CD4-positive, alpha-beta memory T cell (primary cell): Measurements from ENCODE around the gene EPB41. TPM values are rescaled to one million over a fixed set of nuclear protein-coding genes. Genes with fewer than 3 reads are reported as not detected.

Experiments used
- CTCF ChIA-PET: fragments of 350-600 bp; sonication (Branson Sonifier 250); formaldehyde crosslinking; loops from one replicate; lab custom pipeline; 2021; ENCODE audit warnings: inconsistent platforms; ENCODE audit not compliant: partially characterized antibody; lab: Charles Lee
- POLR2A ChIA-PET: fragments of 350-600 bp; sonication (Branson Sonifier 250); formaldehyde crosslinking; loops from one replicate; lab custom pipeline; 2021; ENCODE audit not compliant: partially characterized antibody; lab: Charles Lee
- DNase-seq, 5 donors: peaks; one replicate each; pipeline versions ENCODE4 v3.0.0 to v3.0.0-alpha.2; 2020 to 2022; ENCODE audit warnings: mixed read lengths in 1 of 5
- H3K27ac ChIP-seq: one replicate; pipeline ENCODE4 v1.7.0; 2013; ENCODE audit warnings: low read depth, low read length
- H3K27me3 ChIP-seq: 2 replicates; pipeline ENCODE4 v1.7.0; 2013; ENCODE audit warnings: mild to moderate bottlenecking, low read length, moderate library complexity; ENCODE audit not compliant: insufficient read depth
- H3K36me3 ChIP-seq: 2 replicates; pipeline ENCODE4 v1.7.0; 2013; ENCODE audit warnings: mild to moderate bottlenecking, low read length, moderate library complexity; ENCODE audit not compliant: insufficient read depth
- H3K4me1 ChIP-seq: 2 replicates; pipeline ENCODE4 v1.7.0; 2013; ENCODE audit warnings: mild to moderate bottlenecking, low read length, moderate library complexity; ENCODE audit not compliant: insufficient read depth
- H3K4me3 ChIP-seq, 2 donors: one replicate each; pipeline ENCODE4 v1.7.0; 2013; ENCODE audit warnings: low read length in 2 of 2, mild to moderate bottlenecking in 1 of 2
- H3K9me3 ChIP-seq, 2 donors: one replicate each; pipeline ENCODE4 v1.7.0; 2013; ENCODE audit warnings: low read length in 2 of 2, control low read depth in 1 of 2; ENCODE audit not compliant: control insufficient read depth in 1 of 2
- H3K27ac Mint-ChIP-seq, 7 donors: one replicate each; pipeline ENCODE4 v1.8.0; 2020 to 2021; ENCODE audit warnings: mixed read lengths in 7 of 7, mild to moderate bottlenecking in 6 of 7, inconsistent platforms in 3 of 7, moderate library complexity in 3 of 7
- H3K27me3 Mint-ChIP-seq, 2 donors: one replicate each; pipeline ENCODE4 v1.8.0; 2020 to 2021; ENCODE audit warnings: mixed read lengths in 2 of 2
- H3K36me3 Mint-ChIP-seq, 2 donors: one replicate each; pipeline ENCODE4 v1.8.0; 2020 to 2021; ENCODE audit warnings: mixed read lengths in 2 of 2, inconsistent platforms in 1 of 2, mild to moderate bottlenecking in 1 of 2
- H3K4me1 Mint-ChIP-seq, 4 donors: one replicate each; pipeline ENCODE4 v1.8.0; 2020 to 2021; ENCODE audit warnings: mixed read lengths in 4 of 4, mild to moderate bottlenecking in 1 of 4
- H3K4me3 Mint-ChIP-seq, 8 donors: one replicate each; pipeline ENCODE4 v1.8.0; 2020 to 2021; ENCODE audit warnings: mixed read lengths in 8 of 8, mild to moderate bottlenecking in 7 of 8, moderate library complexity in 6 of 8, inconsistent platforms in 3 of 8
- H3K9me3 Mint-ChIP-seq, 8 donors: one replicate each; pipeline ENCODE4 v1.8.0; 2020 to 2021; ENCODE audit warnings: mixed read lengths in 8 of 8, mild to moderate bottlenecking in 5 of 8, inconsistent platforms in 3 of 8, moderate library complexity in 1 of 8
- intact Hi-C: fragments of 100-400 bp; cut with micrococcal nuclease; formaldehyde crosslinking; loops from one replicate; pipeline ENCODE4 v1.15.1; 2023
- polyA plus RNA-seq, 2 donors: library from polyadenylated mRNA; unstranded; fragments of 300-500 nt; fragmentation: Illumina TruSeq; gene quantifications; one replicate each; pipeline ENCODE4 v1.2.3, GENCODE V29; 2021
- total RNA-seq, 2 experiments: library from RNA; stranded (reverse); gene quantifications; one replicate each; pipeline ENCODE4 v1.2.3, GENCODE V29; 2021

EPB41 gene
- total and polyA plus RNA-seq, 4 experiments from 2014 or later: 56.1 to 321 (median 213) TPM

- no peak overlapping the region for H3K4me3 ChIP-seq
- H3K9me3 ChIP-seq: no peaks in the 10 kb centered on the region
- Mint-ChIP-seq H3K27me3 (no peaks in the 10 kb centered on the region), H3K36me3 (peaks cover 18 to 38% of the 10 kb centered on the region in 2 donors), H3K9me3 (no peaks in the 10 kb centered on the region), H3K4me3 (peak overlapping the region in 1 of 8 donors; percentile 32), H3K4me1 (peaks cover 0 to 9% (median 3%) of the 10 kb centered on the region in 4 donors), H3K27ac (peak overlapping the region in 3 of 7 donors; percentile 2 to 62 (median 14))
- POLR2A ChIA-PET: no interaction called here
- H3K27me3 ChIP-seq: no peaks in the 10 kb centered on the region
- peaks cover 27% of the 10 kb centered on the region for H3K36me3 ChIP-seq
- no peak for DNase-seq
- CTCF ChIA-PET: interaction anchor here (1.5 kb wide), 1 partner anchor 137 kb away, joined by 5 read pairs; no protein-coding TSS in a partner anchor
- intact Hi-C loops: no loop called here
- H3K27ac ChIP-seq: no peak overlapping the region
- no peaks in the 10 kb centered on the region for H3K4me1 ChIP-seq
Observed at GRCh38 chr1:29017975-29018712, 103.8 kb downstream of the EPB41 start.

- Mint-ChIP-seq H3K27me3 (no peaks in the 10 kb centered on the region), H3K4me3 (no peak overlapping the region), H3K36me3 (peaks cover 22 to 38% of the 10 kb centered on the region in 2 donors), H3K27ac (no peak overlapping the region), H3K9me3 (peaks cover 0 to 3% (median 0%) of the 10 kb centered on the region in 8 donors), H3K4me1 (peaks cover 0 to 6% (median 4%) of the 10 kb centered on the region in 4 donors)
- Histone ChIP-seq H3K36me3 (peaks cover 18% of the 10 kb centered on the region), H3K27ac (no peak overlapping the region), H3K9me3 (no peaks in the 10 kb centered on the region), H3K27me3 (no peaks in the 10 kb centered on the region), H3K4me3 (no peak overlapping the region), H3K4me1 (no peaks in the 10 kb centered on the region)
- DNase-seq: no peak
- ChIA-PET CTCF (interaction anchor here (1.0 to 1.8 kb wide), 2 partner anchors 140 to 146 kb away, joined by 3 to 10 read pairs; no protein-coding TSS in a partner anchor), POLR2A (interaction anchor here (1.6 kb wide), 1 partner anchor 108 kb away, joined by 4 read pairs; the partner anchor contains the start of gene EPB41)
- intact Hi-C loops: no loop called here
Observed at GRCh38 chr1:29022620-29023019, 108.3 kb downstream of the EPB41 start.

DNA sequence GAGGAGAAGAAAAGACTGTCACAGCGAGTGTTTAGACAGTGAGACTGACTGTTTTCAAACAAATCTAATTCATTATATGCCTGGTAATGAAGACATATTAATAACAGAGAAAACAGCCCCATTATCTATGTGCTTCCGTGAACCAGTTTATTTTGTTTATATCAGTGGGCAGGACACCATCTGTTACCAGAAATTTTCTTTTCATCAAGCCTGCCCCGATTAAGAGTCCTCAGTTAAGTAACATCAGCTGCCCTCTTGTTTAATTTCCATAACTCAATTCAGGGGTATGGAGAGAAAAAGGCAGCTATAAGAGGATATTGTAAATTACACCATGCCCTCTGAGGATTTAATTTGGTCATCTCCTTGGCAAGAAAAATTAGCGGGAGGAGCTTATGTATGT lies 115.3 kb downstream of the EPB41 start:
- no peak for DNase-seq
- H3K4me3 Mint-ChIP-seq: no peak overlapping the region
- Histone ChIP-seq H3K36me3 (peaks cover 39% of the 10 kb centered on the region), H3K27ac (no peak overlapping the region), H3K4me1 (no peaks in the 10 kb centered on the region), H3K4me3 (no peak overlapping the region), H3K9me3 (no peaks in the 10 kb centered on the region), H3K27me3 (no peaks in the 10 kb centered on the region)
- POLR2A ChIA-PET: no interaction called here
- peaks cover 0 to 6% (median under 1%) of the 10 kb centered on the region in 4 donors for H3K4me1 Mint-ChIP-seq
- peaks cover 58 to 68% of the 10 kb centered on the region in 2 donors for H3K36me3 Mint-ChIP-seq
- no peaks in the 10 kb centered on the region for H3K27me3 Mint-ChIP-seq
- H3K9me3 Mint-ChIP-seq: peaks cover 0 to 3% (median 0%) of the 10 kb centered on the region in 8 donors
- CTCF ChIA-PET: interaction anchor here (0.6 to 11.4 kb wide), 7 partner anchors 10 to 173 kb away, joined by 3 to 294 read pairs (median 3); no protein-coding TSS in a partner anchor
- peak overlapping the region in 3 of 7 donors; percentile 1 to 53 (median 25) for H3K27ac Mint-ChIP-seq
- intact Hi-C loops: no loop called here

- ChIA-PET CTCF (interaction anchor here (0.9 to 11.4 kb wide), 12 partner anchors 20 to 169 kb away, joined by 3 to 294 read pairs (median 4); partner anchors contain the start of genes EPB41 and SRSF4), POLR2A (interaction anchor here (0.6 to 5.8 kb wide), 9 partner anchors 10 to 156 kb away, joined by 3 to 24 read pairs (median 4); partner anchors contain the start of gene EPB41)
- no peaks in the 10 kb centered on the region for H3K27me3 ChIP-seq
- DNase-seq: no peak
- H3K27ac Mint-ChIP-seq: no peak overlapping the region
- no peaks in the 10 kb centered on the region for H3K9me3 ChIP-seq
- H3K4me3 ChIP-seq: no peak overlapping the region
- H3K4me3 Mint-ChIP-seq: no peak overlapping the region
- H3K36me3 ChIP-seq: peaks cover 63% of the 10 kb centered on the region
- H3K27me3 Mint-ChIP-seq: no peaks in the 10 kb centered on the region
- intact Hi-C loops: loop anchor here (2.0 kb wide), 1 partner anchor 248 kb away; no protein-coding TSS in a partner anchor
- no peaks in the 10 kb centered on the region for H3K9me3 Mint-ChIP-seq
- H3K36me3 Mint-ChIP-seq: peaks cover 64 to 79% of the 10 kb centered on the region in 2 donors
- H3K4me1 ChIP-seq: no peaks in the 10 kb centered on the region
- no peak overlapping the region for H3K27ac ChIP-seq
- peaks cover 0 to 4% (median 0%) of the 10 kb centered on the region in 4 donors for H3K4me1 Mint-ChIP-seq
Observed at GRCh38 chr1:29032841-29033240, 118.5 kb downstream of the EPB41 start.

GRCh38 chr1:29033829-29034466 lies 119.6 kb downstream of the EPB41 start:
- Histone ChIP-seq H3K9me3 (no peaks in the 10 kb centered on the region), H3K4me1 (no peaks in the 10 kb centered on the region), H3K27me3 (no peaks in the 10 kb centered on the region), H3K27ac (no peak overlapping the region), H3K36me3 (peaks cover 57% of the 10 kb centered on the region), H3K4me3 (no peak overlapping the region)
- Mint-ChIP-seq H3K36me3 (peaks cover 60 to 78% of the 10 kb centered on the region in 2 donors), H3K4me3 (no peak overlapping the region), H3K27ac (peak overlapping the region in 1 of 7 donors; percentile 92), H3K4me1 (peaks cover 0 to 4% (median 0%) of the 10 kb centered on the region in 4 donors), H3K9me3 (no peaks in the 10 kb centered on the region), H3K27me3 (no peaks in the 10 kb centered on the region)
- POLR2A ChIA-PET: interaction anchor here (1.0 to 5.8 kb wide), 6 partner anchors 35 to 157 kb away, joined by 3 to 24 read pairs (median 9); partner anchors contain the start of gene EPB41
- intact Hi-C loops: loop anchor here (1.0 to 2.0 kb wide), 3 partner anchors 152 to 249 kb away; no protein-coding TSS in a partner anchor
- CTCF ChIA-PET: interaction anchor here (0.7 to 11.4 kb wide), 20 partner anchors 9 to 334 kb away, joined by 3 to 294 read pairs (median 4); partner anchors contain the start of gene EPB41
- peak in 4 of 5 donors; percentile 34 to 48 (median 42) for DNase-seq

DNA sequence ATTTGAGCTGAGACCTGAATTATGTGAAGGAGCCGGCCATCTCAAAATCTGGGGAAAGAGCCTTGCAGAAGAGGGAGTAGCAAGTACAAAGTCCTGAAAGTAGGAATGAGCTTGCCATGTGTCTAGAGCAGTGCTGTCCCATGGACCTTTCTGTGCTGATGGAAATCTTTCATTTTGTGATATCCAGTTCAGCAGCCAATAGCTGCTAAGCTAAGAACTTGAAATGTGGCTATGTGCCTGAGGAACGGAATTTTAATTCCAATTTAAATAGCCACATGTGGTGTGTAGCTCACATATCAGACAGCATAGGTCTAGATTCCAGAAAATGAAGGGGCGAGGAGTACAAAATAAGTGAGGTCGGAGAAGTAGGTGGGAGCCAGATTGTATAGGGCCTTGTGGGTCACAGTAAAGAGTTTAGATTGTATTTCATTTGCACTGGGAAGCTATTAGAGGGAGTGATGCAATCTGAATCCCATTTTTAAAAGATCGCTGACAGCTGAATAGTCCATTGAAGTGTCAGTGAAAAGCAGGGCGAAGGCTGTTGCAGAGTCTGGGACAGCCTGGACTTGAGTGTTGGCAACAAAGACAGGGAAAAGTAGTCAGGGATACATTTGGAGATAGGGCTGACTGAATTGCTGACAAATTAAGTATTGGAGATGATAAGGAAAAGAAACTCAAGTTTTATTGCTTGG lies 129.1 kb downstream of the EPB41 start:
- no peaks in the 10 kb centered on the region for H3K9me3 ChIP-seq
- intact Hi-C loops: no loop called here
- POLR2A ChIA-PET: interaction anchor here (1.2 kb wide), 1 partner anchor 11 kb away, joined by 3 read pairs; no protein-coding TSS in a partner anchor
- H3K27ac ChIP-seq: no peak overlapping the region
- peaks cover 0 to 8% (median under 1%) of the 10 kb centered on the region in 4 donors for H3K4me1 Mint-ChIP-seq
- peaks cover 43 to 65% of the 10 kb centered on the region in 2 donors for H3K36me3 Mint-ChIP-seq
- peak overlapping the region in 3 of 7 donors; percentile 8 to 44 (median 24) for H3K27ac Mint-ChIP-seq
- CTCF ChIA-PET: interaction anchor here (0.8 to 1.0 kb wide), 3 partner anchors 9 to 166 kb away, joined by 3 to 5 read pairs (median 3); no protein-coding TSS in a partner anchor
- H3K4me3 ChIP-seq: no peak overlapping the region
- H3K9me3 Mint-ChIP-seq: no peaks in the 10 kb centered on the region
- H3K4me1 ChIP-seq: no peaks in the 10 kb centered on the region
- DNase-seq: no peak
- H3K27me3 Mint-ChIP-seq: no peaks in the 10 kb centered on the region
- no peaks in the 10 kb centered on the region for H3K27me3 ChIP-seq
- H3K4me3 Mint-ChIP-seq: peak overlapping the region in 1 of 8 donors; percentile 48
- peaks cover 37% of the 10 kb centered on the region for H3K36me3 ChIP-seq
